HG02981 (cell line): ENCODE measurements around the gene AIP.

Experiments used
- ATAC-seq: cut with Tn5 transposase; IDR thresholded peaks from one replicate; pipeline ENCODE4 v1.9.1; 2021; ENCODE audit warnings: mild to moderate bottlenecking, moderate library complexity; ENCODE audit not compliant: unreplicated experiment

The AIP gene

DNA sequence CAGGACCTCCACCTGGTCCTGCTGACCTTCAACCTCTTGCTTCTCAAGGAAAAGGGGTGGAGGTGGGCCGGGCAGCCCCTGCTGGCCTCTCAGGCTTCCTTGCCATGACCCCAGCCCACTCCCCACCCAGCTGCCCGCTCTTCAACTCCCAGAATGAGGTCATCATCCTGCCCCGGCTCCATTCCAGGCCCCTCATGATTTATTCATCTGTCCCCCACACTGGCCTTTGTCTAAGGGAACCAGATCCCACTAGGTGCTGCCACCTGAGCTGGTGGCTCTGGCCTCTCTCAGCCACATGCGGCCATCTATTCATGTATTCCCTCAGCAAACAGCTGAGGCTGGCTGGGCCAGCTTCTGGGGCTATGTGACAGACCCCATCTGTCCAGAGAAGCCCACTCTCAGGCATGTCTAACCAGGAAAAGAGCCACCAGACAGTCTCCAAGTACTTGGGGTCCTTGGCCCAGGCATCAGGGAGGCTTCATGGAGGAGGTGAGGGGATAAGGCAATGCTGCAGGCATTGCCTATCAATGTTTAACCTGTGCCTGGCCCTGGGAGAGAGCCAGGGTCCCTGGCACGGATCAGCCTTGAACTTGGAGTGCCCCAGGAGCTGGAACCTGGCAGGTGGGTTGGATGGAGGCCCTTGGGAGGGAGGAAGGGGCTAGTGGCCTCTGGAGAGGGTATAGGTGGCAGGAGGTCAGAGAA is 42.6 kb downstream of the AIP start:
- no peak for ATAC-seq

DNA sequence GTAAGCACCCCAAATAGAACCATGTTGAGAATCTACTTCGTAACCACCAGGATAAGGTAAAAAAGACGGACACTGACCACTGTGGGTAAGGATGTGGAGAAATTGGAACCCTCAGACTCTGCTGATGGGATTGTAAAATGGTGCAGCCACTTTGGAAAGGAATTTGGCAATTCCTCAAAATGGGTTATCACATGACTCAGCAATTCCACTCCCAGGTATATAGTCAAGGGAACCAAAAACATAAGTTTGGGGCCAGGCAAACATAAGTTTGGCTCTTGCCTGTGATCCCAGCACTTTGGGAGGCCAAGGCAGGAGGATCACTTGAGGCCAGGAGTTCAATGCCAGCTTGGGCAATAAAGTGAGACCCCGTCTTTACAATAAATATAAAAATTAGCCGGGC is 45.5 kb downstream of the AIP start:
- ATAC-seq, result no peak

- no peak for ATAC-seq
These were observed 47.4 kb downstream of the AIP start for GRCh38 chr11:67530282-67530592.

- no peak for ATAC-seq
These were observed 50.1 kb downstream of the AIP start for GRCh38 chr11:67532889-67533288.

DNA sequence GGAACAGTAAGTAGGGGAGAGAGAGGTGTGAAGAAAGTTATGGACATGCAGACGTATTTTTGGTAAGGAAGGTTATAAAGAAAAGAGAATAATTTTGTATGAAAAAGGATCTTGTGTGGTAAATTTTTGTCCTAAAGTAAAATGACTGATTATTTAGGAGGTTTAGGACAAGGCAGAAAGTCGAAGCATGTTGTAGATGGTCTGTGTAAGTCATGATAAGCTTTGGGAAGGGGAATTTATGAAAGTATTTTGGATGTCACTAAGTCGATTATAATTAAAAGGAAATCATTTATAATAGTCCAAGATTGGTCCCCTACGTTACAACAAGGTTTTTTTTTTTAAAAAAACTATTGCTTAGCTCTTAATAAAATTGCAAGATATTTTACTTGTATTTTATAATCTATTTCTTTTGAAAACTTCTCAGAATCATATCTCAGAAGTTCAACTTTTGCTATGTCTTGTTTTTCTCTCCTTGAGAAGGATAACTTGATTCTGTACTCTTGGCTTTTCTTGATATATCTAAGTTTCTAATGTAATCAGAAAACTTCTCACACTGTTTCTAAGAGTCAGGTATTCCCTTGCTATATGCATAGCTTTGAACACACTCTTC is 51.3 kb downstream of the AIP start:
- ATAC-seq, result no peak

DNA sequence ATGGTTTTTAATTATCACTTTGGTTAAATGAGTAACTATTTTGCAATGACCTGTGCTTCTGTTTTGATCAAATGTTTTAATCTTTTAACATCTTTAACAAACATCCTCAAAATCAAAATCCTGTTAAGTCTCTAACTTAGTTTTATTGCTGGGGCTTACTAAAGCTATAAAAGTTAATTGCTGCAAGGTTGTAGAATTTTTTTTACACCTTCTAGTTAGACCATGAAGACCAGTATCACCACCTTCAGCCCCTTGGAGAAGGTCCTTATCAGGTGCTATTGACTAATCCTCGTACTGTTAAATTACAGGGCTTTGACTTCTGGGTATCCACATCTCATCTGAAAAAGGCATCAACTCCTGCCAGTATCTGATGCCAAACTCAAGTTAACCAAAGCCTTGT is 52.7 kb downstream of the AIP start:
- no peak for ATAC-seq

GRCh38 chr11:67538306-67538705 is 55.5 kb downstream of the AIP start:
- no peak for ATAC-seq

DNA sequence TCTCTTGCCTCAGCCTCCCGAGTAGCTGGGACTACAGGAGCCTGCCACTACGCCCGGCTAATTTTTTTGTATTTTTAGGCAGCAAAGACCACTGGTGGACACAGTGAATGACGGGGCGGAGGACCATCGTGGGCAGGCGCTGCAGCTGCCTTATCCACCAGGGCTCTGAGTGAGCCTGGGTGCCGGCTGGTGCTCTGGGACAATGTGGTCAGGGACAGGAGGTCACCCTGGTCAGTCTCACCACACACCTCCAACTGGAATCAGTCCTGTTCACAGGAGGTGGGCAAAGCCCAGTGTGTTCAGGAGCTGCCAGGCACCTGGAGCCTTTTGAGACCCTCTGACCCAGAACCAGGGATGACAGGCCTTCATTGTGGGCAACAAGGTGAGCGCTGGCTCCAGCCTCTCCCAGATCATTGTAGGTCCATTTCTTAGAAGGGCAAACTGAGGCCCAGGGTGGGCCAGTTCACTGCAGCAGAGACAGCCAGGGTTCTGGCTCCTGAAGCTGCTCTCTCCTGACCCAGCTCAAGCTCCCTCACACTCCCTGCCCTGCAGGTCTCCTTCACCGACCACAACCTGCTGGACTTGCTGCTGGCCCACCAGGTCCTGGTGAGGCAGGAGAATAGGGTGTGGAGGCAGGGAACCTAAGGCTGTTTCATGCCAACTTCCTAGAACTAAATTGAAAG is 56.1 kb downstream of the AIP start:
- no peak for ATAC-seq

DNA sequence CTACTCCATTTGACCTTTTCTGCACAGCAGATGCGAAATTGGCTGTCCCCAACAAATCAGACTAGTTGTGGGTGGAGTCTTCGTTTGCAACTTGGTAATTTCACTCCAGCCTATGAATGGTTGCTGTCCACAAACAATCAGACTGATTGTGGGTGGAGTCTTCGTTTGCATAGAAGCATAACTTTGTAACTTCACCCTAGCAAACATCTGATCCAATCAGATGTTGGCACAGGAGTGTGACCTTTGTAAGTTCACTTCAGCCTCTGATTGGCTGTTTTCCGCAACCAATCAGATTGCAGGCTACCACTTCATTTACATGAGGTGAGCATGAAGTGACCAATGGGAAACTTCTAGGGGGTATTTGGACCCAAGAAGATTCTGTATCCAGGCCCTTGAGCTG is 56.7 kb downstream of the AIP start:
- no peak for ATAC-seq
